Measurements from ENCODE around the gene ZSCAN21.

Gene ZSCAN21

DNA sequence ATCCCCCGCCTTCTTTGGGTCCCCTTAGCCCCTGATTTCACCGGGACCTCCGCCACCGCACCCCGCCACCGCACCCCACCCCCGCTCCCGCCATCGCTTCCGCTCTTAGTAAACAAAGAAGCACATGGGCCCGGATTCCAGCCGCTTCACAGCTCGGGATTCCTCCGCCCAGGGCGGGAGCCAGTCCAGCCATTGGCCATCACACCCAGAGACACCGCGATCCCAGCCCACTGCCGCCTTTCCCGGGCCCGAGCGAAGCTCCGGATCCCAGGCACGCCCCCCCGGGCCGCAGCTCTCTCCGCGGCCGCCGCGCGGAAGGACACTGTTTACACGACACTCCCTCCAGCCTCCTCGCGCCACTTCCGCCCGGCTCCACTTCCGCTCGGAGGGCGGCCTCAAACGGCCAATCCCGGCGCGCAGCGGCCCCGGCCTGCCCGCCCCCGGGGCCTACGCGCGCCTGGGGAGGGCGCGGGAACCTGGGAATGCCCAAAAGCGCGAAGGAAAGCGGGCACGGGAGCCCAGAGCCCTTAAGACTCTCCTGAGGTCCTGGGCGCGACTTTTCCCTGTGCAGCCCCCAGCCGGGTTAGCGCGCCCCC lies 50.9 kb downstream of the ZSCAN21 start:
- TF ChIP-seq TCF4 (CRISPR knock-in tag; IDR thresholded peaks at IDR 0.05; ENCODE audit: borderline replicate concordance) (0 out of 2 replicates have a peak, but pooled peaks have one; percentile 47), ZC3H10 (CRISPR knock-in tag; IDR thresholded peaks at IDR 0.05) (no peak), ZNF565 (CRISPR knock-in tag; conservative IDR thresholded peaks at IDR 0.05; ENCODE audit: low read depth) (no peak), ZFP3 (CRISPR knock-in tag; IDR thresholded peaks at IDR 0.05) (peak; percentile 46; the same call in 1 of the 2 replicates)
- TF ChIP-seq, protein P1, sequence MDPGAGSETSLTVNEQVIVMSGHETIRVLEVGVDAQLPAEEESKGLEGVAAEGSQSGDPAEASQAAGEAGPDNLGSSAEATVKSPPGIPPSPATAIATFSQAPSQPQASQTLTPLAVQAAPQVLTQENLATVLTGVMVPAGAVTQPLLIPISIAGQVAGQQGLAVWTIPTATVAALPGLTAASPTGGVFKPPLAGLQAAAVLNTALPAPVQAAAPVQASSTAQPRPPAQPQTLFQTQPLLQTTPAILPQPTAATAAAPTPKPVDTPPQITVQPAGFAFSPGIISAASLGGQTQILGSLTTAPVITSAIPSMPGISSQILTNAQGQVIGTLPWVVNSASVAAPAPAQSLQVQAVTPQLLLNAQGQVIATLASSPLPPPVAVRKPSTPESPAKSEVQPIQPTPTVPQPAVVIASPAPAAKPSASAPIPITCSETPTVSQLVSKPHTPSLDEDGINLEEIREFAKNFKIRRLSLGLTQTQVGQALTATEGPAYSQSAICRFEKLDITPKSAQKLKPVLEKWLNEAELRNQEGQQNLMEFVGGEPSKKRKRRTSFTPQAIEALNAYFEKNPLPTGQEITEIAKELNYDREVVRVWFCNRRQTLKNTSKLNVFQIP (CRISPR knock-in tag; IDR thresholded peaks at IDR 0.05; ENCODE audit: borderline replicate concordance, low read depth) = peak; percentile 98
- TF ChIP-seq, protein P2, sequence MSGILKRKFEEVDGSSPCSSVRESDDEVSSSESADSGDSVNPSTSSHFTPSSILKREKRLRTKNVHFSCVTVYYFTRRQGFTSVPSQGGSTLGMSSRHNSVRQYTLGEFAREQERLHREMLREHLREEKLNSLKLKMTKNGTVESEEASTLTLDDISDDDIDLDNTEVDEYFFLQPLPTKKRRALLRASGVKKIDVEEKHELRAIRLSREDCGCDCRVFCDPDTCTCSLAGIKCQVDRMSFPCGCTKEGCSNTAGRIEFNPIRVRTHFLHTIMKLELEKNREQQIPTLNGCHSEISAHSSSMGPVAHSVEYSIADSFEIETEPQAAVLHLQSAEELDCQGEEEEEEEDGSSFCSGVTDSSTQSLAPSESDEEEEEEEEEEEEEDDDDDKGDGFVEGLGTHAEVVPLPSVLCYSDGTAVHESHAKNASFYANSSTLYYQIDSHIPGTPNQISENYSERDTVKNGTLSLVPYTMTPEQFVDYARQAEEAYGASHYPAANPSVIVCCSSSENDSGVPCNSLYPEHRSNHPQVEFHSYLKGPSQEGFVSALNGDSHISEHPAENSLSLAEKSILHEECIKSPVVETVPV (CRISPR knock-in tag; IDR thresholded peaks at IDR 0.05) = 0 out of 2 replicates have a peak, but pooled peaks have one; percentile 42
- TF ChIP-seq, protein P3, sequence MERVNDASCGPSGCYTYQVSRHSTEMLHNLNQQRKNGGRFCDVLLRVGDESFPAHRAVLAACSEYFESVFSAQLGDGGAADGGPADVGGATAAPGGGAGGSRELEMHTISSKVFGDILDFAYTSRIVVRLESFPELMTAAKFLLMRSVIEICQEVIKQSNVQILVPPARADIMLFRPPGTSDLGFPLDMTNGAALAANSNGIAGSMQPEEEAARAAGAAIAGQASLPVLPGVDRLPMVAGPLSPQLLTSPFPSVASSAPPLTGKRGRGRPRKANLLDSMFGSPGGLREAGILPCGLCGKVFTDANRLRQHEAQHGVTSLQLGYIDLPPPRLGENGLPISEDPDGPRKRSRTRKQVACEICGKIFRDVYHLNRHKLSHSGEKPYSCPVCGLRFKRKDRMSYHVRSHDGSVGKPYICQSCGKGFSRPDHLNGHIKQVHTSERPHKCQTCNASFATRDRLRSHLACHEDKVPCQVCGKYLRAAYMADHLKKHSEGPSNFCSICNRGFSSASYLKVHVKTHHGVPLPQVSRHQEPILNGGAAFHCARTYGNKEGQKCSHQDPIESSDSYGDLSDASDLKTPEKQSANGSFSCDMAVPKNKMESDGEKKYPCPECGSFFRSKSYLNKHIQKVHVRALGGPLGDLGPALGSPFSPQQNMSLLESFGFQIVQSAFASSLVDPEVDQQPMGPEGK (CRISPR knock-in tag; IDR thresholded peaks at IDR 0.05; ENCODE audit: borderline replicate concordance) = peak; percentile 92
- ATAC-seq = peak; percentile 84

DNA sequence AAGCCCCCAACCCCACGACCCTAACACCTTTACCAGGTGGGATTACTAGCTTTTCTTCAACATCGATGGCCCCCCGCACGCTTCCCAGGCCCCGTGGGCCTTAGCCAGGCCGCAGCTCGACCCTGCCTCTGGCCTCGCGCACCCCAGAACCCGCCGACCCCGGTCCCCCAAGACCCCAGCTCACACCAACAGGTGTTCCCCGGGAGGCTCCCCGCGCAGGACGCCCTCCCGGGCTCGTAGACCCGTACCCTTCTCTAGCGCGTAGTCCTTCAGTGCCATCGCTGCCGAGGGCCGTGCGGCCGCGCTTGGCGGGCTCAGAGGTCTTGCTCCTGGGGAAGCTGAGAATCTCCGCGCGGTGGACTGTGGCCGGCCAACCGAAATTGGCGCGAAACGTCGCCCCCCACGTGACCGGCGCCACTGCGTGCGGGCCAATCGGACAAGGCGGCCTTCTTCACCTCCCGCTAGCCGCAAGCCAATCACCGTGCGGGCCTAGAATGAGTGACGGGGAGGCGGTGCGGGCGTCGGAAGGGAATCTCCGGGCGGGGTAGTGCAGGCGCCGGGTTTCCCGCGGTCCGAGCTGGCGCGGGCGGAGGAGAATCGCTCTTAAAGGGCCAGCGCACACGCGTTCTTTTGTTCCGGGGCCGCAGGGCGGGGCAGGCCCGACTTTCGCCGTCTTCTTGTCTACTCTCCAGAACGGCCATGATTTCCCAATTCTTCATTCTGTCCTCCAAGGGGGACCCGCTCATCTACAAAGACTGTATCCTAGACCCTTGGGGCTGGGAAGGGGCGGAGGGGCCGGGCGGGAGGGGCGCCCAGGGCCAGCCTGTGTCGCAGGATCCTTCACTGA lies 51.7 kb downstream of the ZSCAN21 start, which contains the start of the genes AP4M1 and MCM7:
AP4M1 (plus strand) TSS at position 628 of the 847 bp plus-strand sequence; CDS start at position 700, 72 bp downstream.
MCM7 (minus strand) TSS at position 382 of the 847 bp plus-strand sequence; CDS start at position 279, 103 bp downstream.
- ATAC-seq = peak; percentile 87
- TF ChIP-seq, protein P3 (CRISPR knock-in tag; IDR thresholded peaks at IDR 0.05; ENCODE audit: borderline replicate concordance) = no peak
- TF ChIP-seq, protein P4, sequence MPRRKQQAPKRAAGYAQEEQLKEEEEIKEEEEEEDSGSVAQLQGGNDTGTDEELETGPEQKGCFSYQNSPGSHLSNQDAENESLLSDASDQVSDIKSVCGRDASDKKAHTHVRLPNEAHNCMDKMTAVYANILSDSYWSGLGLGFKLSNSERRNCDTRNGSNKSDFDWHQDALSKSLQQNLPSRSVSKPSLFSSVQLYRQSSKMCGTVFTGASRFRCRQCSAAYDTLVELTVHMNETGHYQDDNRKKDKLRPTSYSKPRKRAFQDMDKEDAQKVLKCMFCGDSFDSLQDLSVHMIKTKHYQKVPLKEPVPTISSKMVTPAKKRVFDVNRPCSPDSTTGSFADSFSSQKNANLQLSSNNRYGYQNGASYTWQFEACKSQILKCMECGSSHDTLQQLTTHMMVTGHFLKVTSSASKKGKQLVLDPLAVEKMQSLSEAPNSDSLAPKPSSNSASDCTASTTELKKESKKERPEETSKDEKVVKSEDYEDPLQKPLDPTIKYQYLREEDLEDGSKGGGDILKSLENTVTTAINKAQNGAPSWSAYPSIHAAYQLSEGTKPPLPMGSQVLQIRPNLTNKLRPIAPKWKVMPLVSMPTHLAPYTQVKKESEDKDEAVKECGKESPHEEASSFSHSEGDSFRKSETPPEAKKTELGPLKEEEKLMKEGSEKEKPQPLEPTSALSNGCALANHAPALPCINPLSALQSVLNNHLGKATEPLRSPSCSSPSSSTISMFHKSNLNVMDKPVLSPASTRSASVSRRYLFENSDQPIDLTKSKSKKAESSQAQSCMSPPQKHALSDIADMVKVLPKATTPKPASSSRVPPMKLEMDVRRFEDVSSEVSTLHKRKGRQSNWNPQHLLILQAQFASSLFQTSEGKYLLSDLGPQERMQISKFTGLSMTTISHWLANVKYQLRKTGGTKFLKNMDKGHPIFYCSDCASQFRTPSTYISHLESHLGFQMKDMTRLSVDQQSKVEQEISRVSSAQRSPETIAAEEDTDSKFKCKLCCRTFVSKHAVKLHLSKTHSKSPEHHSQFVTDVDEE (CRISPR knock-in tag; IDR thresholded peaks at IDR 0.05) = peak; percentile 97
- TF ChIP-seq GLIS3 (CRISPR knock-in tag; IDR thresholded peaks at IDR 0.05) = no peak

DNA sequence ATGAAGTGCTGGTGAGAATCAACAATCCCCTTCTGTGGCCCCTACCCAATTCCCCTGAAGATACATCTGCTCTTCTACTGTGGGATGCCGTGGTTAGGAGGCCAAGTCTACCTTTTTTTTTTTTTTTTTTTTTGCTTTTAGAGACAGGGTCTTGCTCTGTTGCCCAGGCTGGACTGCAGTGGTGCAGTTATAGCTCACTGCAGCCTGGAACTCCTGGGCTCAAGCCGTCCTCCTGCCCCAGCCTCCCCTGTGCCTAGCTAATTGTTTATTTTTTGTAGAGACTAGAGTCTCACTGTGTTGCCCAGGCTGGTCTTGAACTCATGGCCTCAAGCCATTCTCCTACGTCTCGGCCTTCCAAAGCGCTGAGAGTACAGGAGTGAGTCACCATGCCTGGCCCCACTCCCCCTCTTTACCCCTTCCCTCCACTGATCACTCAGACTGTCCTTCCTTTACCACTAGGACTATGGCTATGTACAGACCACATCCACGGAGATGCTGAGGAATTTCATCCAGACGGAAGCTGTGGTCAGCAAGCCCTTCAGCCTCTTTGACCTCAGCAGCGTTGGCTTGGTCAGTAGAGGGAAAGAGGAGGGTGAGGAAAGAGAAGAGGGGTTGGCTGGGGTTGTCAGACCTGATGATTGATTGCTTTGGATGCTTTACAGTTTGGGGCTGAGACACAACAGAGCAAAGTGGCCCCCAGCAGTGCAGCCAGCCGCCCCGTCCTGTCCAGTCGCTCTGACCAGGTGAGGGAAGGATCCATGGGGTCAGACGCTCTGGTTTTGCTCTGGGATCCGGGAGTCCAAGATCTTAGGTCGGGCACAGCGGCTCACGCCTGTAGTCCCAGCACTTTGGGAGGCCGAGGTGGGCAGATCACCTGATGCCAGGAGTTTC lies 53.6 kb downstream of the ZSCAN21 start:
- TF ChIP-seq ISL1 (CRISPR knock-in tag; IDR thresholded peaks at IDR 0.05) = no peak
- TF ChIP-seq ZNF70 (CRISPR knock-in tag; IDR thresholded peaks at IDR 0.05) = no peak
- TF ChIP-seq RARB (CRISPR knock-in tag; IDR thresholded peaks at IDR 0.05) = no peak
- TF ChIP-seq PPARA (CRISPR knock-in tag; IDR thresholded peaks at IDR 0.05; ENCODE audit: borderline replicate concordance) = no peak
- no peak for TF ChIP-seq ZC3H10 (CRISPR knock-in tag; IDR thresholded peaks at IDR 0.05)
- no peak; the same call in 2 of the 3 replicates for ATAC-seq
